IMR-90 (cell line): ENCODE measurements around the gene TMPRSS2. TPM values are rescaled to one million over a fixed set of nuclear protein-coding genes. Genes with fewer than 3 reads are reported as not detected.

Experiments used
- ATAC-seq: fragments of 200-7000 bp; cut with Tn5 transposase; 2 replicates; pipeline ENCODE4 v1.9.1; 2020; ENCODE audit warnings: low read depth, mild to moderate bottlenecking, moderate library complexity
- BruUV-seq: library from RNA; stranded (reverse); fragments of 400-500 nt; replicated peaks from 2 replicates; lab custom pipeline; 2021; lab: Mats Ljungman, UMichigan
- CTCF ChIA-PET: fragments of 300-600 bp; formaldehyde crosslinking; extraction: SDS; loops from one replicate; lab custom pipeline; 2021; ENCODE audit warnings: antibody characterized with exemption; lab: Yijun Ruan, JAX
- POLR2A ChIA-PET: fragments of 300-600 bp; sonication (Branson Sonifier 250); formaldehyde crosslinking; loops from one replicate; lab custom pipeline; 2022; ENCODE audit warnings: antibody characterized with exemption; ENCODE audit not compliant: unreplicated experiment; lab: Charles Lee
- DNase-seq: peaks from one replicate; pipeline ENCODE4 v3.0.0; 2013
- H2AFZ ChIP-seq: replicated peaks from 2 replicates; pipeline ENCODE3; 2013; ENCODE audit warnings: low read length, mild to moderate bottlenecking; ENCODE audit not compliant: poor library complexity
- H2AK5ac ChIP-seq: 2 replicates; pipeline ENCODE4 v1.6.1; 2013; ENCODE audit warnings: low read depth, low read length, inconsistent platforms
- H2AK9ac ChIP-seq: replicated peaks from 2 replicates; pipeline ENCODE3; 2013; ENCODE audit warnings: mild to moderate bottlenecking, low read depth, low read length, moderate library complexity; ENCODE audit not compliant: poor library complexity
- H2BK120ac ChIP-seq: 2 replicates; pipeline ENCODE4 v1.6.1; 2013; ENCODE audit warnings: low read depth, low read length, inconsistent platforms
- H2BK15ac ChIP-seq: 3 replicates; pipeline ENCODE4 v1.6.1; 2013; ENCODE audit warnings: low read depth, low read length, inconsistent platforms
- H2BK20ac ChIP-seq: 2 replicates; pipeline ENCODE4 v1.6.1; 2013; ENCODE audit warnings: low read depth, mild to moderate bottlenecking, inconsistent platforms, low read length, moderate library complexity
- H2BK5ac ChIP-seq: 2 replicates; pipeline ENCODE4 v1.6.1; 2013; ENCODE audit warnings: mild to moderate bottlenecking, low read depth, low read length, inconsistent platforms; ENCODE audit not compliant: poor library complexity, severe bottlenecking
- H3K14ac ChIP-seq: replicated peaks from 2 replicates; pipeline ENCODE4 v1.6.1; 2013; ENCODE audit warnings: low read depth, low read length, inconsistent platforms
- H3K18ac ChIP-seq: 2 replicates; pipeline ENCODE4 v1.6.1; 2013; ENCODE audit warnings: low read depth, low read length, control low read depth
- H3K23ac ChIP-seq: 2 replicates; pipeline ENCODE4 v1.6.1; 2013; ENCODE audit warnings: low read depth, low read length, inconsistent platforms
- H3K27ac ChIP-seq: 2 replicates; pipeline ENCODE4 v1.5.1; 2013; ENCODE audit warnings: mild to moderate bottlenecking, control low read depth, low read length; ENCODE audit not compliant: insufficient read depth
- H3K27me3 ChIP-seq: 2 replicates; pipeline ENCODE4 v1.6.1; 2013; ENCODE audit warnings: low read length; ENCODE audit not compliant: control insufficient read depth, insufficient read depth
- H3K36me3 ChIP-seq: 2 replicates; pipeline ENCODE4 v1.6.1; 2013; ENCODE audit warnings: low read length, mixed read lengths; ENCODE audit not compliant: control insufficient read depth, insufficient read depth
- H3K4ac ChIP-seq: 2 replicates; pipeline ENCODE4 v1.6.1; 2013; ENCODE audit warnings: low read depth, low read length, inconsistent platforms
- H3K4me1 ChIP-seq: 2 replicates; pipeline ENCODE4 v1.6.1; 2013; ENCODE audit warnings: low read length, mixed read lengths; ENCODE audit not compliant: control insufficient read depth, insufficient read depth
- H3K4me2 ChIP-seq: 2 replicates; pipeline ENCODE4 v1.6.1; 2013; ENCODE audit warnings: low read depth, mild to moderate bottlenecking, control low read depth, low read length, moderate library complexity
- H3K4me3 ChIP-seq: 2 replicates; pipeline ENCODE4 v1.5.1; 2013; ENCODE audit warnings: low read depth, mild to moderate bottlenecking, control low read depth, low read length, moderate library complexity; ENCODE audit not compliant: insufficient read depth
- H3K56ac ChIP-seq: 2 replicates; pipeline ENCODE4 v1.6.1; 2013; ENCODE audit warnings: low read length, inconsistent platforms; ENCODE audit not compliant: insufficient read depth; ENCODE audit errors: extremely low read depth
- H3K79me1 ChIP-seq, 2 experiments: 2 replicates each; pipeline ENCODE4 v1.6.1; 2013; ENCODE audit warnings: low read length in 2 of 2, inconsistent platforms in 1 of 2, low read depth in 1 of 2
- H3K9ac ChIP-seq: 2 replicates; pipeline ENCODE4 v1.6.1; 2013; ENCODE audit warnings: low read depth, low read length, control low read depth
- H3K9me1 ChIP-seq: 2 replicates; pipeline ENCODE4 v1.6.1; 2013; ENCODE audit warnings: low read length, inconsistent platforms; ENCODE audit not compliant: insufficient read depth
- H3K9me3 ChIP-seq: 2 replicates; pipeline ENCODE4 v1.6.1; 2013; ENCODE audit warnings: low read length; ENCODE audit not compliant: control insufficient read depth, insufficient read depth
- H4K20me1 ChIP-seq: 2 replicates; pipeline ENCODE4 v1.6.1; 2013; ENCODE audit warnings: low read length, inconsistent platforms; ENCODE audit not compliant: insufficient read depth
- H4K5ac ChIP-seq: 2 replicates; pipeline ENCODE4 v1.6.1; 2013; ENCODE audit warnings: mild to moderate bottlenecking, low read depth, low read length, control low read depth
- H4K8ac ChIP-seq, 2 experiments: 2 replicates each; pipeline ENCODE4 v1.6.1; 2013; ENCODE audit warnings: low read depth in 2 of 2, low read length in 2 of 2, control low read depth in 1 of 2, inconsistent platforms in 1 of 2
- H4K91ac ChIP-seq: 2 replicates; pipeline ENCODE4 v1.6.1; 2013; ENCODE audit warnings: low read depth, low read length, inconsistent platforms; ENCODE audit not compliant: insufficient read depth
- BHLHE40 ChIP-seq: fragments of 150-350 bp; IDR thresholded peaks from 2 replicates; pipeline ENCODE4 v1.6.1; 2016; ENCODE audit warnings: mild to moderate bottlenecking, low read depth, low read length
- CEBPB ChIP-seq: IDR thresholded peaks from 2 replicates; pipeline ENCODE4 v1.6.1; 2012; ENCODE audit warnings: low read depth, low read length, improper control_type of control experiment
- CHD1 ChIP-seq: IDR thresholded peaks from 2 replicates; pipeline ENCODE4 v1.6.1; 2012; ENCODE audit warnings: low read depth, low read length, improper control_type of control experiment
- CTCF ChIP-seq: conservative IDR thresholded peaks from 2 replicates; pipeline ENCODE4 v1.5.1; 2012; ENCODE audit warnings: mild to moderate bottlenecking, low read depth, low read length, improper control_type of control experiment
- ELK1 ChIP-seq: fragments of 150-350 bp; IDR thresholded peaks from 2 replicates; pipeline ENCODE4 v1.6.1; 2016; ENCODE audit warnings: low read depth, mild to moderate bottlenecking, low read length, moderate library complexity, borderline replicate concordance
- FOS ChIP-seq: fragments of 150-350 bp; IDR thresholded peaks from 2 replicates; pipeline ENCODE4 v1.6.1; 2016; ENCODE audit warnings: low read depth, low read length
- MAFK ChIP-seq: IDR thresholded peaks from 2 replicates; pipeline ENCODE4 v1.6.1; 2012; ENCODE audit warnings: low read depth, low read length, improper control_type of control experiment
- MAZ ChIP-seq: IDR thresholded peaks from 2 replicates; pipeline ENCODE4 v1.6.1; 2012; ENCODE audit warnings: low read depth, mild to moderate bottlenecking, low read length, improper control_type of control experiment, moderate library complexity, borderline replicate concordance
- MXI1 ChIP-seq: IDR thresholded peaks from 2 replicates; pipeline ENCODE4 v1.6.1; 2012; ENCODE audit warnings: low read depth, mild to moderate bottlenecking, low read length, moderate library complexity, borderline replicate concordance
- NFE2L2 ChIP-seq: fragments of 150-350 bp; IDR thresholded peaks from 2 replicates; pipeline ENCODE4 v1.6.1; 2016; ENCODE audit warnings: low read depth, mild to moderate bottlenecking, low read length
- POLR2A ChIP-seq: IDR thresholded peaks from 2 replicates; pipeline ENCODE4 v1.6.1; 2012; ENCODE audit warnings: mild to moderate bottlenecking, low read depth, low read length
- RAD21 ChIP-seq: IDR thresholded peaks from 2 replicates; pipeline ENCODE4 v1.6.1; 2012; ENCODE audit warnings: low read length, improper control_type of control experiment
- RCOR1 ChIP-seq: IDR thresholded peaks from 2 replicates; pipeline ENCODE4 v1.6.1; 2012; ENCODE audit warnings: mild to moderate bottlenecking, low read length, improper control_type of control experiment; ENCODE audit not compliant: insufficient replicate concordance
- RFX5 ChIP-seq: IDR thresholded peaks from 2 replicates; pipeline ENCODE4 v1.8.0; 2012; ENCODE audit warnings: low read depth, mild to moderate bottlenecking, low read length, moderate library complexity
- SMC3 ChIP-seq: fragments of 150-350 bp; IDR thresholded peaks from 2 replicates; pipeline ENCODE4 v1.6.1; 2016; ENCODE audit warnings: low read depth, mild to moderate bottlenecking, antibody characterized with exemption, low read length, moderate library complexity
- USF2 ChIP-seq: fragments of 150-350 bp; IDR thresholded peaks from 2 replicates; pipeline ENCODE4 v1.6.1; 2017; ENCODE audit warnings: mild to moderate bottlenecking, antibody characterized with exemption, low read length, low read depth
- WGBS, 2 experiments: methylation state at CpG; one replicate each; pipeline versions ENCODE4 v1.1.5 to v1.1.7; 2013; ENCODE audit warnings: missing lambda C conversion rate in 2 of 2; ENCODE audit not compliant: insufficient read length in 1 of 2; ENCODE audit errors: extremely low coverage in 2 of 2; 5-methylcytosine and 5-hydroxymethylcytosine counted together
- dilution Hi-C: fragments of 300-500 bp; cut with HindIII; formaldehyde crosslinking; loops from one replicate; pipeline ENCODE4 v1.14.3; 2018; ENCODE audit warnings: low sequenced_read_pairs; ENCODE audit not compliant: unreplicated experiment
- in situ Hi-C: fragments of 300-500 bp; cut with MboI; formaldehyde crosslinking; loops from 3 replicates; pipeline ENCODE4 v1.14.3; 2019; ENCODE audit warnings: low sequenced_read_pairs, inconsistent platforms, mixed read lengths
- intact Hi-C: fragments of 100-400 bp; cut with micrococcal nuclease; formaldehyde crosslinking; loops from 2 replicates; pipeline ENCODE4 v1.10.0; 2022
- polyA plus RNA-seq, 3 experiments: library from polyadenylated mRNA; depleted of rRNA; stranded (reverse); fragments of >200 nt; gene quantifications; 2 replicates each; pipeline ENCODE4 v1.2.3, GENCODE V29; 2012; ENCODE audit warnings: low replicate concordance in 1 of 3
- total RNA-seq: library from RNA; depleted of rRNA; stranded (reverse); fragments of >200 nt; gene quantifications from 2 replicates; pipeline ENCODE4 v1.2.3, GENCODE V29; 2012

TMPRSS2 gene
- total and polyA plus RNA-seq, 2 of the 4 experiments (the other 2 are of a cell fraction): not detected

- H3K9me1 ChIP-seq: no peaks in the 10 kb centered on the region
- WGBS, 2 experiments: 0% methylated on average over 1 of the region's 15 CpGs; no CpG with 5 or more reads in 1 of the 2 experiments
- H4K91ac ChIP-seq: no peak overlapping the region
- H3K9ac ChIP-seq: no peak overlapping the region
- no peak overlapping the region for H4K8ac ChIP-seq
- H2BK20ac ChIP-seq: no peak overlapping the region
- no peaks in the 10 kb centered on the region for H3K9me3 ChIP-seq
- H4K20me1 ChIP-seq: no peaks in the 10 kb centered on the region
- H2AK9ac ChIP-seq: peak overlapping the region; percentile 70
- H3K23ac ChIP-seq: no peak overlapping the region
- H3K27me3 ChIP-seq: no peaks in the 10 kb centered on the region; the same call in 1 of the 2 replicates
- H3K4me2 ChIP-seq: no peak overlapping the region
- no peak overlapping the region for H3K4me3 ChIP-seq
- in situ Hi-C loops (no loop called here), intact Hi-C loops (loop anchor here (10.0 kb wide), 1 partner anchor 1367 kb away; no protein-coding TSS in a partner anchor), dilution Hi-C loops (no loop called here)
- DNase-seq (no peak), ATAC-seq (no peak)
- H3K56ac ChIP-seq: no peak overlapping the region
- no peak overlapping the region for H2AK5ac ChIP-seq
- no peak overlapping the region for H2AFZ ChIP-seq
- no peaks in the 10 kb centered on the region for H3K79me1 ChIP-seq
- H3K27ac ChIP-seq: no peak overlapping the region
- BruUV-seq: no TSS peak
- POLR2A ChIA-PET: no interaction called here
- no peak overlapping the region for H4K5ac ChIP-seq
- no peak overlapping the region for H3K4ac ChIP-seq
- CTCF ChIA-PET: no interaction called here
- H2BK5ac ChIP-seq: no peak overlapping the region
- TF ChIP-seq BHLHE40: no peak
- no peak for TF ChIP-seq RFX5
- no peak for TF ChIP-seq FOS
- TF ChIP-seq RCOR1: no peak
- TF ChIP-seq MAZ: no peak
- no peak for TF ChIP-seq NFE2L2
- TF ChIP-seq MAFK: no peak
- no peak for TF ChIP-seq ELK1
- no peak for TF ChIP-seq USF2
- no peak for TF ChIP-seq CTCF
- no peak for TF ChIP-seq MXI1
- no peak for TF ChIP-seq POLR2A
- no peak for TF ChIP-seq SMC3
- no peak for TF ChIP-seq CEBPB
- TF ChIP-seq CHD1: no peak
- TF ChIP-seq RAD21: no peak
- H3K36me3 ChIP-seq: no peaks in the 10 kb centered on the region
- no peaks in the 10 kb centered on the region for H3K4me1 ChIP-seq
- no peak overlapping the region for H2BK120ac ChIP-seq
- no peak overlapping the region for H3K14ac ChIP-seq
- H2BK15ac ChIP-seq: no peak overlapping the region
- H3K18ac ChIP-seq: no peak overlapping the region
Observed at GRCh38 chr21:41477641-41478318, 30.2 kb downstream of the TMPRSS2 start.
